HG03342 (cell line): ENCODE data around the gene CTSW.

Experiments
- ATAC-seq: cut with Tn5 transposase; IDR thresholded peaks from one replicate; pipeline ENCODE4 v1.9.1; 2021; ENCODE audit warnings: mild to moderate bottlenecking, moderate library complexity; ENCODE audit not compliant: unreplicated experiment

The CTSW gene

GRCh38 chr11:65919573-65920371, 40.1 kb downstream of the CTSW start:
- peak; percentile 8 for ATAC-seq

GRCh38 chr11:65920372-65920802, 40.8 kb downstream of the CTSW start:
- ATAC-seq, result no peak

GRCh38 chr11:65921033-65921555, 41.5 kb downstream of the CTSW start:
- no peak for ATAC-seq

GRCh38 chr11:65921876-65922275, 42.2 kb downstream of the CTSW start:
- ATAC-seq, result no peak

- ATAC-seq, result no peak
Observed at GRCh38 chr11:65922565-65922964, 42.9 kb downstream of the CTSW start.

GRCh38 chr11:65925397-65925796, 45.8 kb downstream of the CTSW start:
- no peak for ATAC-seq

- peak; percentile 80 for ATAC-seq
Observed at GRCh38 chr11:65927904-65928397, 48.3 kb downstream of the CTSW start.

GRCh38 chr11:65928667-65929066, 49.0 kb downstream of the CTSW start:
- no peak for ATAC-seq

- ATAC-seq, result no peak
Observed at GRCh38 chr11:65931773-65932557, 52.3 kb downstream of the CTSW start.

- no peak for ATAC-seq
Observed at GRCh38 chr11:65932558-65932919, 52.9 kb downstream of the CTSW start.
